Upper lobe of right lung (tissue), 1 donor: ENCODE data around the gene RASGRP3. TPM values are rescaled to one million over a fixed set of nuclear protein-coding genes. Genes with fewer than 3 reads are reported as not detected.

Experiments used
- ATAC-seq: fragments of 200-7000 bp; cut with Tn5 transposase; one replicate; pipeline ENCODE4 v1.9.1; 2020; ENCODE audit warnings: mild to moderate bottlenecking, moderate library complexity
- DNase-seq: peaks from one replicate; pipeline ENCODE4 v3.0.0-alpha.2; 2020
- H3K27ac ChIP-seq: fragments of 200-600 bp; one replicate; pipeline ENCODE4 v1.8.0; 2022
- H3K27me3 ChIP-seq: fragments of 200-600 bp; one replicate; pipeline ENCODE4 v1.8.0; 2022; ENCODE audit warnings: mild to moderate bottlenecking
- H3K36me3 ChIP-seq: fragments of 200-600 bp; one replicate; pipeline ENCODE4 v1.8.0; 2022
- H3K4me1 ChIP-seq: fragments of 200-600 bp; one replicate; pipeline ENCODE4 v1.8.0; 2022
- H3K4me3 ChIP-seq: fragments of 200-600 bp; one replicate; pipeline ENCODE4 v1.8.0; 2022; ENCODE audit warnings: mild to moderate bottlenecking
- H3K9me3 ChIP-seq: fragments of 200-600 bp; one replicate; pipeline ENCODE4 v1.8.0; 2022
- intact Hi-C: fragments of 100-400 bp; cut with DNase I; formaldehyde crosslinking; loops from one replicate; pipeline ENCODE4 v1.11.0; 2022
- total RNA-seq: library from RNA; stranded (reverse); fragmentation: NEBNext Ultra II Directional; extraction: Animal tissue kit (Norgen Biotek cat#: 25700); gene quantifications from one replicate; pipeline ENCODE4 v1.2.1, GENCODE V29; 2021
- TF ChIP-seq, protein P1 (sequence below): fragments of 200-600 bp; IDR thresholded peaks from one replicate; pipeline ENCODE4 v1.8.0; 2022; ENCODE audit warnings: antibody characterized with exemption
- donor health status: DM: no; HTN: yes; CAD: no; lungs with severe emphysema.

RASGRP3 gene
- total RNA-seq, 1 donor from 2014 or later, result 13.6 TPM

DNA sequence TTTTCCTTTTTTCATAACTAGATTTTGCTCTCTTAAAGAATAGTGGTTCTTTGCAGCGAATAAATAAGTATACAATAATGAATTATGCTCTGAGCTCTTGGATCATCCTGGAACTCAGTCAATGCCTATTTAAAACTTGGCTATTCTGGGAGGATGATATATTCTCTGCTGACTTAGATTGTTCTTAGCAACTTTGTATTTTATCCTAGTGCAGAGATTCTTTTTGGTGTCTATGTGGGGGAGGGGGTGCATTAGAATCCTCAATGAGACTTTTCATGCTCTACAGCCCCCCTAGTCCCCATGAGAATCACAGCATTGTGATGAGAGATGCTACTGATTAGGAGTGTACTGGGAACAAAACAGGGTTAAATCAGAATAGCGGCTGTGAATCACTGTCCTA is 131.5 kb downstream of the RASGRP3 start:
- no peaks in the 10 kb centered on the region for H3K27me3 ChIP-seq
- DNase-seq, result no peak

DNA sequence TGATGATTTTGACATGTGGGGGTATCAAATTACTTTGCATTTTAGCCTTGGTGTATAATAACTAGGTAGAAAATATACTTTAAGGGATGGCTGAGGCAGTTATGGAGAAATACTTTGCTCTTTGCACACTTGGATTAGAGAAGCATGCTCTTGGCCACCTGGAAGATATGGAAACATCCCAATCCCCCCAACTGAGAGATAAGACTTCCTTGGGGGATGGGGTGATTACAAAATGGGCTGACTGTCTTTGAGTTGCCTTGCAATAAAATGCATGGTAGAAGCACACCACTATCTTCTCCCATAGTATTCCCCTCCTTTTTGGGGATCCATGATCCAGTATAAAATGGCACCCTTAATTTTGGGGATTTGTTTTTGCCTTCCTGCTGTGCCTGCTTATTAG is 137.7 kb downstream of the RASGRP3 start:
- no peak for ATAC-seq
- H3K4me3 ChIP-seq, result no peak overlapping the region
- TF ChIP-seq, protein P1, sequence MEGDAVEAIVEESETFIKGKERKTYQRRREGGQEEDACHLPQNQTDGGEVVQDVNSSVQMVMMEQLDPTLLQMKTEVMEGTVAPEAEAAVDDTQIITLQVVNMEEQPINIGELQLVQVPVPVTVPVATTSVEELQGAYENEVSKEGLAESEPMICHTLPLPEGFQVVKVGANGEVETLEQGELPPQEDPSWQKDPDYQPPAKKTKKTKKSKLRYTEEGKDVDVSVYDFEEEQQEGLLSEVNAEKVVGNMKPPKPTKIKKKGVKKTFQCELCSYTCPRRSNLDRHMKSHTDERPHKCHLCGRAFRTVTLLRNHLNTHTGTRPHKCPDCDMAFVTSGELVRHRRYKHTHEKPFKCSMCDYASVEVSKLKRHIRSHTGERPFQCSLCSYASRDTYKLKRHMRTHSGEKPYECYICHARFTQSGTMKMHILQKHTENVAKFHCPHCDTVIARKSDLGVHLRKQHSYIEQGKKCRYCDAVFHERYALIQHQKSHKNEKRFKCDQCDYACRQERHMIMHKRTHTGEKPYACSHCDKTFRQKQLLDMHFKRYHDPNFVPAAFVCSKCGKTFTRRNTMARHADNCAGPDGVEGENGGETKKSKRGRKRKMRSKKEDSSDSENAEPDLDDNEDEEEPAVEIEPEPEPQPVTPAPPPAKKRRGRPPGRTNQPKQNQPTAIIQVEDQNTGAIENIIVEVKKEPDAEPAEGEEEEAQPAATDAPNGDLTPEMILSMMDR, result no peak

More for the DNA sequence above, 131.5 kb downstream of the RASGRP3 start:
- Histone ChIP-seq H3K9me3 (no peaks in the 10 kb centered on the region), H3K4me3 (no peak overlapping the region), H3K4me1 (no peaks in the 10 kb centered on the region), H3K36me3 (no peaks in the 10 kb centered on the region), H3K27ac (no peak overlapping the region)
- no peak for ATAC-seq
- TF ChIP-seq, protein P1, result no peak
- intact Hi-C loops, result no loop called here

More for the DNA sequence above, 137.7 kb downstream of the RASGRP3 start:
- Histone ChIP-seq H3K27me3 (no peaks in the 10 kb centered on the region), H3K4me1 (no peaks in the 10 kb centered on the region), H3K27ac (no peak overlapping the region), H3K9me3 (peaks cover 4% of the 10 kb centered on the region), H3K36me3 (no peaks in the 10 kb centered on the region)
- intact Hi-C loops, result no loop called here
- no peak for DNase-seq

Other genes with a start within 250 kb of the RASGRP3 start
- gene FAM98A, start 122.7 kb downstream of the RASGRP3 start, total RNA-seq, result 43.6 TPM